Nephron progenitor cell (in vitro differentiated cells): ENCODE data around the gene PIP4K2C.
"Not testable (repeated sequence)": the region's sequence is repeated elsewhere in the genome, so short reads cannot be mapped to it uniquely, and the experiment has no call there.

Experiments used
- DNase-seq: peaks from one replicate; pipeline ENCODE4 v3.0.0; 2021
- H3K27ac Mint-ChIP-seq: 2 replicates; pipeline ENCODE4 v1.8.0; 2021; ENCODE audit warnings: mild to moderate bottlenecking, moderate library complexity, mixed read lengths
- H3K27me3 Mint-ChIP-seq: 2 replicates; pipeline ENCODE4 v1.8.0; 2021; ENCODE audit warnings: mild to moderate bottlenecking, low read depth, mixed read lengths; ENCODE audit not compliant: poor library complexity
- H3K36me3 Mint-ChIP-seq: 2 replicates; pipeline ENCODE4 v1.8.0; 2021; ENCODE audit warnings: low read depth, mixed read lengths
- H3K4me1 Mint-ChIP-seq: 2 replicates; pipeline ENCODE4 v1.8.0; 2021; ENCODE audit warnings: mixed read lengths
- H3K4me3 Mint-ChIP-seq: 2 replicates; pipeline ENCODE4 v1.8.0; 2021; ENCODE audit warnings: mild to moderate bottlenecking, moderate library complexity, mixed read lengths
- H3K9me3 Mint-ChIP-seq: 2 replicates; pipeline ENCODE4 v1.8.0; 2021; ENCODE audit warnings: mild to moderate bottlenecking, moderate library complexity, mixed read lengths
- CTCF ChIP-seq: fragments of 200-600 bp; sonication (generic); IDR thresholded peaks from 2 replicates; pipeline ENCODE4 v1.5.0; 2021; ENCODE audit warnings: antibody characterized with exemption

PIP4K2C gene

GRCh38 chr12:57585156-57585555, 5.8 kb upstream of the PIP4K2C start:
- Mint-ChIP-seq H3K4me3 (no peak overlapping the region), H3K36me3 (no peaks in the 10 kb centered on the region), H3K27me3 (peaks cover 3% of the 10 kb centered on the region), H3K4me1 (peaks cover under 1% of the 10 kb centered on the region), H3K9me3 (no peaks in the 10 kb centered on the region), H3K27ac (no peak overlapping the region)
- TF ChIP-seq CTCF = no peak
- DNase-seq = no peak

- Mint-ChIP-seq H3K27ac (no peak overlapping the region), H3K4me1 (peaks cover 7% of the 10 kb centered on the region), H3K36me3 (no peaks in the 10 kb centered on the region), H3K27me3 (peaks cover 11% of the 10 kb centered on the region), H3K9me3 (no peaks in the 10 kb centered on the region), H3K4me3 (no peak overlapping the region)
- no peak for DNase-seq
- TF ChIP-seq CTCF = no peak
These were observed 4.9 kb upstream of the PIP4K2C start for GRCh38 chr12:57586128-57586527.

- H3K27ac Mint-ChIP-seq = no peak overlapping the region
- H3K27me3 Mint-ChIP-seq = peaks cover 13% of the 10 kb centered on the region
- no peak overlapping the region for H3K4me3 Mint-ChIP-seq
- no peak for TF ChIP-seq CTCF
- DNase-seq = no peak
- H3K9me3 Mint-ChIP-seq = no peaks in the 10 kb centered on the region
- no peaks in the 10 kb centered on the region for H3K36me3 Mint-ChIP-seq
- peaks cover 14% of the 10 kb centered on the region for H3K4me1 Mint-ChIP-seq
These were observed 4.1 kb upstream of the PIP4K2C start for GRCh38 chr12:57586832-57587429.

GRCh38 chr12:57588951-57589610, 1.9 kb upstream of the PIP4K2C start:
- not testable (repeated sequence) for H3K9me3 Mint-ChIP-seq, H3K4me3 Mint-ChIP-seq, H3K36me3 Mint-ChIP-seq, H3K27ac Mint-ChIP-seq, DNase-seq
- H3K27me3 Mint-ChIP-seq = peaks cover 16% of the 10 kb centered on the region
- H3K4me1 Mint-ChIP-seq = peaks cover 20% of the 10 kb centered on the region

GRCh38 chr12:57590479-57590863, 521 bp upstream of the PIP4K2C start:
- H3K27me3 Mint-ChIP-seq = peaks cover 16% of the 10 kb centered on the region
- H3K4me3 Mint-ChIP-seq = peak overlapping the region; percentile 96
- no peaks in the 10 kb centered on the region for H3K9me3 Mint-ChIP-seq
- no peaks in the 10 kb centered on the region for H3K36me3 Mint-ChIP-seq
- H3K4me1 Mint-ChIP-seq = peaks cover 20% of the 10 kb centered on the region
- no peak for TF ChIP-seq CTCF
- DNase-seq = no peak
- no peak overlapping the region for H3K27ac Mint-ChIP-seq

- Mint-ChIP-seq H3K27ac (no peak overlapping the region), H3K4me3 (peak overlapping the region; percentile 96), H3K4me1 (peaks cover 20% of the 10 kb centered on the region), H3K9me3 (no peaks in the 10 kb centered on the region), H3K27me3 (peaks cover 16% of the 10 kb centered on the region), H3K36me3 (peaks cover 5% of the 10 kb centered on the region)
- DNase-seq = no peak
- no peak for TF ChIP-seq CTCF
These were observed 862 bp downstream of the PIP4K2C start for GRCh38 chr12:57591782-57592325.
